ENCODE measurements around the gene DNAH3. TPM values are rescaled to one million over a fixed set of nuclear protein-coding genes. Genes with fewer than 3 reads are reported as not detected.
A peak's percentile ranks its signal among the peaks of the same experiment; 100 is the strongest.
"Not testable (repeated sequence)": the region's sequence is repeated elsewhere in the genome, so short reads cannot be mapped to it uniquely, and the experiment has no call there.

Gene DNAH3
- total RNA-seq, 1 experiment from 2014 or later, result not detected

DNA sequence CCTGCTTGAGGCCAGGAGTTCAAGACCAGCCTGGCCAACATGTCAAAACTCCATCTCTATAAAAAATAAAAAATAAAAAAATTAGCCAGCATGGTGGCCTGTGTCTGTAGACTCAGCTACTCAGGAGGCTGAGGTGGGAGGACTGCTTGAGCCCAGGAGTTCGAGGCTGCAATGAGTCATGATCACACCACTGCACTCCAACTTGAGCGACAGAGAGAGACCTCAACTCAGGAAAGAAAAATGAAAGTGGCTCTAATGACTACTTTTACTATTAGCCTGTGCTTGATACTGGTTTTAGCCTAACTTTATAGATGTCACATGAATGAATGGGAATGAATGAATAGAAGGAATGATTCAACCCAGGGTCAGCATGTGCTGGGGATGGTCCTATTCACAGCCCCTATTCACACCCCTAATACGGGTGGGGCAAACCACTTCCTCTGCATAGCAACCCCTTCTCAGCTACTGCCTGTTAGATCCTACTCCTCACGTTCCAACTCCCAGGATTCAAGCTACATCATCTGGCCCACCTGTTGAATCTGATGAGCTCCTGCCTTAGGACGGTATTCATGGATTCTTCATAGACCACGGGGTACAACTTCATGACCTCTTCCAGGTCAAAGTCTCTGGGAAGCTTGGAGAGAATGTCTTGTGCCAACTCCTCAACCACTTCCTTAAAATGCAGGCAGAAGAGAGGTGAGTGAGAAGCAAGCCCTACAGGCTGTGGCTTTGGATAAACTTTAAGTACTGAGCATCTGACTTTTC, 209.6 kb downstream of the DNAH3 start:
- no peak for DNase-seq (ENCODE audit: low spot score)

DNA sequence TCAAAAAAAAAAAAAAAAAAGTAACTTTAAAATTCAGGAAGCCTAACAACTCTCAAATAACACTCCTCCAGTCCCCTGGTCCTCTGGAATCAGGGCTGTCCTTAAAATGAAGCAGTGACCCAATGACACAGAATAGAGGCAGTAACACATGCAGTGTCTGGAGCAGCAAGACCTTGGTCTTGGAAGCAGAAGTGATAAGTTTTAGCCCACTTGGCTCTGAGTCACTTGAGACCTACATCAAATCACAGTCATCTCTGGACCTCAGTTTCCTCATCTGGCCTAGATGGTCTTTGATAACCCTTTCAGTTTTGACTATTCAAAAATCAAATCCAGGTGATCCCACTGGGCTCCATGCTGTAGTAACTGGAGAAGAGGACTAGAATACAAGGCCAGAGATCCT, 211.0 kb downstream of the DNAH3 start:
- DNase-seq (ENCODE audit: low spot score), result no peak

DNA sequence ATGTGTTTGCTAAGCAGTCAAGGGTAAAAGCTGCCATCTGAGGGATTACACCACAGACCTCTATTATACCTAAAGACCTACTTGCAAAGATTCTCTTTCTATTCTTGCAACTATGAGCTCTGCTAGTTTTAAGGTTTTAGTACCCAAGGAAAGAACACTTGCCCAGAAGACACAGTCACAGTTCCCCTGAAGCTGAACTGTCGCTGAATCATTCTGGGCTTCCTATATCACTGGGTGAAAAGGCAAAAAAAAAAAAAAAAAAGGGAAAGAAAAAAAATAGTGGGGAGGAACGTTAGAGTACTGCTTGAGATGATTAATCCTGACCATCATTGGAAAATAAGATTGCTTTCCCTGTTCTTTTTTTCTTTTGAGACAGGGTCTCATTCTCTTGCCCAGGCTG, 212.2 kb downstream of the DNAH3 start:
- peak; percentile 31 for DNase-seq (ENCODE audit: low spot score)

DNA sequence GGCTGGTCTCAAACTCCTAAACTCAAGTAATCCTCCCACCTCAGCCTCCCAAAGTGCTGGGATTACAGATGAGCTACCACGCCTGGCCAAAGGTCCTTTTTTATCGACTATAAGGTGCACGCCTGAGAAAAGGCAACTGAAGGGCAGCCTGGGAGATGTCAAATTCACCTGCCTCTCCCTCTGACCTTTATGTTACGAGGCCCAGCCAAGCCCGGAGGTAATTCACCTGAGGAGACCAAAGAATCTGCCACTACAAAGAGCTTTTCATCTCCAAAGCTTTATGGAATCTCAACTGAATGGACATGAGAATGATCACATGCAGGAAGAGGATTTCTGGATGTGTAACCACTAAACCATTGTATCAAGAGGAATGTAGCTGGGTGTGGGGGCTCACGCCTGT, 212.9 kb downstream of the DNAH3 start:
- DNase-seq (ENCODE audit: low spot score), result no peak

DNA sequence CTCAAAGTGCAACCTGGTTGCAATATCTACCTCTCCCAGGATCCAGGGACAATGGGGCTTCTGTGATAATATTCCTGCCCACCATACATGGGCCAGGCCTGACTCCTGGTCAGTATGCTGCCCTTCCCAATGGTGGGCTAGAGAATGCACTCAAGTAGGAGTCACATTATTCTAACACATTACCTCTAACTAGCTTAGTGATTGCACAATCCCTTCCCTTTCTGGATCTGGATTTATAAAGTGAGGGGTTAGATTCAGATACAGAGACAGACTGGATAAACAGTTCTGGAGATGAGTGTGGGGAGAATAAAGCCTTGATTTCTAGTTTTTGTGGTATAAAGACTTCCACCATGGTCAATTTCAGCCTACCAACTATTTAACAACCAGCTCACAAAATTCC, 217.1 kb downstream of the DNAH3 start:
- DNase-seq (ENCODE audit: low spot score), result no peak

DNA sequence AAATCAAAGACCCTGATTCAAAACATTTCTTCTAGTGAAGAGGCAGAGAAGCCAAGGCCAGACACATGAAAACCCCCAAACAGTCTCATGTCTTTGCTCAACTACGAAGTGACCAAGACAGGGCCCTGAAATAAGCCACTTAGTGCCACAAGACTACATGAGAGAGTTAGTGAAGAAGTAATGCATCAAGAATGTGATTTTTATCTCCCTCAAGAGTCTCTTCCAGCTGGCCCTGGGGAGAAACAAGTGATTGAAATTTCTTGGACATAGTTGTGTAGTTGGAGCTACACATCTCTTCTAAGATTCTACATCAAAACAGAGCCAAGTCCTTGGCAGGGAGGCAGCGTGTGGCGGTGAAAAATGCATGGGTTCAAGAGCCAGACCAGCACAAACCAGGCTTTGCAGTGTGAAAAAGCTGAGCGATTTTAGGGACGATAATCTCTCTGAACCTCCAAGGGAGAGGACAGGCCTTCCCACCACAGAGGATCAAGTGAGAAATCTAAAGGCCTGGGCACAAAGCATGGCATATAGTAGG, 219.5 kb downstream of the DNAH3 start:
- DNase-seq (ENCODE audit: low spot score), result no peak

DNA sequence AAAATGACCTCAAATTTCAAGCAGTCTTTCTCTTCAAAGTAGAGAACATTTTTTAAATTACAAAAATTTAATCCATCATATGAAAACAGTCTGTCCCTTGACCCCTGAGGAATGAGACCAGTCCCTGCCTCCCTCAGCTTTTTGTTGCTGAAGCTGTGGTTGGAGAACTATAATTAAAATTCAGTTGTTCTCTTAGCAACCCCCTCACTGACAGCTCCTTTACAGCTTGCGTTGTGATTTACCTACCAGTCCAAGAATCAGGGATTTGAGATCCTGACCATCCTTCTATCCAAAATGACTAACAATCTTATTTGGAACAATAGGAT, 220.3 kb downstream of the DNAH3 start:
- no peak for DNase-seq (ENCODE audit: low spot score)

DNA sequence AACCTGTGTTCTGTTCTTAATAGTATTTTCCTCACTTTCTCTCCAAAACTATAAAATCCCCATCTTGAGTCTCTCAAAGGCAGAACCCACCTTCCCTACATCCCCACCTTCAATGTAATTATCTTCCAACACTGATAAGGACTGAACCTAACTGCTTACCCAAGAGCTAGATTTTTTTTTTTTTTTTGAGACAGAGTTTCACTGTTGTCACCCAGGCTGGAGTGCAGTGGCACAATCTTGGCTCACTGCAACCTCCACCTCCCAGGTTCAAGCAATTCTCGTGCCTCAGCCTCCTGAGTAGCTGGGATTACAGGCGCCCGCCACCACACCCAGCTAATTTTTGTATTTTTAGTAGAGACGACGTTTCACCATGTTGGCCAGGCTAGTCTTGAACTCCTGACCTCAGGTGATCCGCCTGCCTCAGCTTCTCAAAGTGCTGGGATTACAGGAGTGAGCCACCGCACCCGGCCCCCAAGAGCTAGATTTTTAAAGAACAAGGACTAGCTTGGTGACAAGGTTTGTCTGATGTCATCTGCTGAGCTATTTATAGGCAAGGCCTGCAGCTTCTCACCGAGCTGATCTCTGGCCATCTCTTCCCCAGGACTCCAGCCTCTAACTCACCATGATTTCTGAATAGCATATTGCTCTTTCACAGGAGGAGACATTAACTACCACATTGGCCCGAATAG, 220.8 kb downstream of the DNAH3 start:
- not testable (repeated sequence) for DNase-seq (ENCODE audit: low spot score)

DNA sequence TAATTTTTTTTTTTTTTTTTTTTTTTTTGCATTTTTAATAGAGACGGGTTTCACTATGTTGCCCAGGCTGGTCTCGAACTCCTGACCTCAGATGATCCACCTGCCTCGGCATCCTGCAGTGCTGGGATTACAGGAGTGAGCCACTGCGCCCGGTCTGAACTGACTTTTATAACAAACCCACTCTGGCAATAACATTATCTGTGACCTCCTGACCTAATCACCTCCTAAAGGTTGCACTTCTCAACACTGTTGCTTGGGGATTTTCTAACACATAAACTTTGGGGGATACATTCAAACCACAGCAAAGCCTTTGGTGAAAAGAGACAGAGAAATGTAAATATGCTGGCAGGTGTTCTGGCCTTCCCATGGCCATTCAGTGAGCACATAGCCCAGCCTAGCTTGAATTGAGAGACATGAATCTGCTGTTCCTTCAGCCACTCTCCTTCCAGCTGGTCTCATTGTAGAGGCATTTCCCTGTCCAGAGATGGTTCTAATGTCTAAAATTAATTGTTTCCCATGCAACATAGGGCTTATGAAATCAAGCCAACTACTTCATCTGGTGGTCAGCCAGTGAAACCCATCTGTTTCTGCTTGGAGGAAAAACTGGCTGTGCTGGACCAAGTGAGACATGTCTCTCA, 221.8 kb downstream of the DNAH3 start:
- no peak for DNase-seq (ENCODE audit: low spot score)

GRCh38 chr16:20925751-20926150, 224.9 kb downstream of the DNAH3 start:
- DNase-seq (ENCODE audit: low spot score), result no peak

DNA sequence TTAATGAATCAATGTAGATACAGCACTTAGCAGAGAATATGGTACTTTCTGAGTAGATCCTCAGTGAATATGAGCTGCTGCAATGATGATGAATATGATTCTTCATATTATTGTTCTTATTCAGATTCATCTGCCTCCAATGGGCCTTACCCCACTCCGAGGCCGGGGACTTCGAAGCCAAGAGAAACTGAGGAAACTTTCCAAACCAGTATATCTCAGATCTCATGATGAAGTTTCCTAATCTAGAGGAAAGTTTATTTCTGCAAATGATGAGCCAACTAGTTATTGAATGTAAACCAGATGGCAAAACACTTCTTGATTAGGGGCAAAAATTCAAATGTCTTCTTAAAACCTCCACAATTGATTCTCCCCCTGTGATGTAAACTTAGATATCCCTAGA, 226.8 kb downstream of the DNAH3 start:
- no peak for DNase-seq (ENCODE audit: low spot score)

- DNase-seq (ENCODE audit: low spot score), result no peak
These were observed 229.8 kb downstream of the DNAH3 start for GRCh38 chr16:20920799-20921198.

DNA sequence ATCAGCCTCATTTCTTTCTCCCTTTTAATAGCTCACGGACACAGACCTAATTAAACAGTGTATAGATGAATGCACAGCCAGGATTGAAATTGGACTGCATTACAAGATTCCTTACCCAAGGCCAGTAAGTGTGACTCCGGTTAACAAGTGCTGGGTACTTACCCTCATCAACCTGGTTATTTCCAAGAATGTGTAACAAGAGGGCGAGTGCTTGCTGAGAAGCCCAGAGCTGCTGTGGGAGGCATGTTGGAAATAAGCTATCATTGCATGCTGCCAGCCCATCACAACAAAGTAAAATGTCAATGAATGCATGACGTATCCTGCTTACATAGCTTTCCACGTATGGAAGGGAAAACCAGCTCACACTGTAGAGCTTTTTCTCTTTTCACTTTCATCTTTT, 230.6 kb downstream of the DNAH3 start:
- DNase-seq (ENCODE audit: low spot score), result no peak

DNA sequence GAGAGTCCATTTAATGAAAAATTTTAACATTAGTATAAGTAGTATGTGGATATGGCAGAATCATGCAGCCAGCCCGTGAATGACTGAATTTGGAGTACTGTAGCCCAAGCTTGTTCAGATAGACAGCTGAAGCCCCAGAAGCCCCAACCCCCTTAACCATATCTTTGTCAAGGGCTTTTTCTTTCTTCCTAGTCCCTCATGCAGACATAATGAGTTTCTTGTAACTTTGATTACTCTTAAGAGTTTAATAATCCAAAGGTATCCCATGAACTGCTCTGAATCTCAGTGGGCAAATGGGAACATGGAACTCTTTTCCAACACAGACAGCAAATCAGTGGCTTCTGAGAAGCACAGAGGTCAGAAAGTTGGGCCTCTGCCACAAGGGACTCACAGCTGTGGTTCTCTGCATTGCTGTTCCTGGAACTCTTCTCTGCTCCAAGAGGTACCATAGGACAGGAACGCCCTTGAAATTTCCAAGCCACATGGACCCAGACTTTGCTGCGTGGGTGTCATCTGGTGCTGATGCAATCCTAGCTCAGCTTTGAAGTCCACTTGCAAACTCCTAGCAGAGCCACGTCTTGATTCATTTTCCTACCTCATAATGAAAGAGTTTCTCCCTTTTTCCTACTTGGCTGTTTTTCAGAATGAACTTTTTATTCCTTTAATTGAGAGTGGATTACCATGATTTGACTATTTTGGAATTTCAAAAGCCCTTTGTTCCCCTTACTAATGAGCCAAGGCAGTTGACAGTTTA, 232.0 kb downstream of the DNAH3 start:
- peak; percentile 29 for DNase-seq (ENCODE audit: low spot score)

DNA sequence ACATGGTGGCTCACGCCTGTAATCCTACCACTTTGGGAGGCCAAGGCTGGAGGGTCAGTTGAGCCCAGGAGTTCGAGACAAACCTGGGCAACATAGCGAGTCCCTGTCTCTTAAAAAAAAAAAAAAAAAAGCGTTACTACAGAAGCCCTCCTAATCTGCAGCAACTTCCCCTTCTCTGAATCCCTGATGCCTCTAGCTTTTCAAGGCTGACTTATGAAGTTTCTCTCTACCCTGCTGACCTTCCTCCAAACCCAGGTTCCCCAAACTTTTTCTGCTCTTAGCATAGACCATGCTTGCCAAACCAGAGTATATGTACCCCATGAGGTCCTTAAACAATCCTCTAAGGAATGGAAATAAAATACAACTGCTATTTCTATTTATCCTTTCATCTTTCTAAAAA, 233.7 kb downstream of the DNAH3 start:
- no peak for DNase-seq (ENCODE audit: low spot score)

- no peak for DNase-seq (ENCODE audit: low spot score)
These were observed 234.4 kb downstream of the DNAH3 start for GRCh38 chr16:20916289-20916688.

DNA sequence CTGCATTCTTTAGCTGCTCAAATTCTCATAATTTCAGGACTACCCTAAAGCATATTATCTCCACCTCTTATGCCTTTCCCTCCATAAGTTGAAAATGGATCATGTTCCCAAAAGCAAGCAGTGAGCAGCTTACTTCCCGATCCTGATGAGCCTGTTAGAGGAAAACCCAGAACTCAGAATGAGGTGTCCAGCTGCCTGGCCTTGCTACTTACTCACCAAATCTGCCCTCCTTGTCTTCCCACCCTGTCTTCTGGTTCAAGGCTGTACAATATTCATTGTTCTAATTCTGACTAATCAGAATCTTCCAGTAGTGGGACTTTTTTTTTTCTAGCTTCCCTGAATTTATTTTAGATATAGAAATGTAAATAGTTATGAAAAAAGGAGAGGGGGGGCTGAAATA, 239.3 kb downstream of the DNAH3 start:
- peak; percentile 65 for DNase-seq (ENCODE audit: low spot score)

DNA sequence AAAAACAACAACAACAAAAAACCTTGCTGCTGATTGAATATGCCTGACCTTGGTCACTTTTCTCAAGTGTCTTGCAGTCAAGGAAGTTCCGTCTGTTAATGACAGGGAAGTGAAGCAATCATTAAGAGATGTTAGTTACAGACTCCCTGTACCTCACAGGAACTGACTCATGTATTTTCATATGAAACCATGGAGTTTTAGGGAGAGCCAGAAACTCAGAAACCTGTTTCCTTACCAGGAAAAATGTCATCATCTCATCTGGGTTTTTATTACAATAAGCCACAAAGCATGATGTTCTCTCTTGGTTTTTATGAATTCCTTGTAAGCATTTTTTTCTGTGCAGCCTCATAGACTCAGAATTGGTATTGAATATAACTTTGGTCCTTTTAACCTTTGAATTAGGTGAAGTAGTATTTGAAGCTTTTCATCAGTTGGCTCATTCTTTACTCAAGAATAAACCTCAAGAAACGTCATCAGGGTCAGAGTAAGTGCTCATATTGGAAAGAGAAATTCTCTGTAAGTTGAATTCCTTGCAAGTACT, 239.8 kb downstream of the DNAH3 start:
- peak; percentile 88 for DNase-seq (ENCODE audit: low spot score)

GRCh38 chr16:20906341-20907255, 244.0 kb downstream of the DNAH3 start:
- peak; percentile 92 for DNase-seq (ENCODE audit: low spot score)

- no peak for DNase-seq (ENCODE audit: low spot score)
These were observed 245.1 kb downstream of the DNAH3 start for GRCh38 chr16:20905576-20905975.

Measured in A172 (cell line).